H1 (cell line): Measurements from ENCODE around the gene CRYGN. TPM values are rescaled to one million over a fixed set of nuclear protein-coding genes. Genes with fewer than 3 reads are reported as not detected.
A peak's percentile ranks its signal among the peaks of the same experiment; 100 is the strongest.

ENCODE experiments used
- CTCF ChIA-PET: fragments of 300-600 bp; sonication (Branson Sonifier 250); formaldehyde crosslinking; loops from one replicate; lab custom pipeline; 2021; ENCODE audit not compliant: partially characterized antibody; lab: Charles Lee
- POLR2A ChIA-PET: fragments of 300-600 bp; sonication (Branson Sonifier 250); formaldehyde crosslinking; loops from one replicate; lab custom pipeline; 2021; ENCODE audit warnings: inconsistent platforms; ENCODE audit not compliant: partially characterized antibody; lab: Charles Lee
- DNase-seq, 2 experiments: peaks; one replicate each; pipeline versions ENCODE4 v3.0.0 to v3.0.0-alpha.2; 2010 to 2022; ENCODE audit warnings: low spot score in 2 of 2, low read depth in 1 of 2, mixed read lengths in 1 of 2
- FAIRE-seq: peaks from 2 replicates; lab custom pipeline; 2011; peaks lifted over from hg19 to GRCh38; lab: Jason Lieb, UNC
- H2AFZ ChIP-seq: 2 replicates; pipeline ENCODE4 v1.8.1; 2012; ENCODE audit warnings: low read length, inconsistent platforms
- H2AK5ac ChIP-seq: 2 replicates; pipeline ENCODE4 v1.6.1; 2013; ENCODE audit warnings: low read depth, low read length
- H2BK120ac ChIP-seq: replicated peaks from 2 replicates; pipeline ENCODE3; 2013; ENCODE audit warnings: low read depth, low read length, inconsistent platforms
- H2BK12ac ChIP-seq: 2 replicates; pipeline ENCODE4 v1.6.1; 2013; ENCODE audit warnings: low read depth, low read length
- H2BK15ac ChIP-seq: 2 replicates; pipeline ENCODE4 v1.6.1; 2013; ENCODE audit warnings: low read length
- H2BK20ac ChIP-seq: 2 replicates; pipeline ENCODE4 v1.6.1; 2013; ENCODE audit warnings: low read length
- H2BK5ac ChIP-seq: 2 replicates; pipeline ENCODE4 v1.6.1; 2013; ENCODE audit warnings: low read depth, low read length
- H3K14ac ChIP-seq: 2 replicates; pipeline ENCODE4 v1.6.1; 2013; ENCODE audit warnings: inconsistent platforms; ENCODE audit not compliant: insufficient read length
- H3K18ac ChIP-seq: 2 replicates; pipeline ENCODE4 v1.6.1; 2013; ENCODE audit warnings: low read length; ENCODE audit errors: extremely low read depth
- H3K23ac ChIP-seq: 2 replicates; pipeline ENCODE4 v1.6.1; 2013; ENCODE audit warnings: inconsistent platforms; ENCODE audit not compliant: insufficient read length
- H3K23me2 ChIP-seq: 2 replicates; pipeline ENCODE4 v1.6.1; 2013; ENCODE audit warnings: low read depth, low read length
- H3K27ac ChIP-seq: 2 replicates; pipeline ENCODE4 v1.6.1; 2011; ENCODE audit warnings: low read depth, low read length, inconsistent platforms
- H3K27me3 ChIP-seq, 4 experiments: replicated peaks in 1 of 4; 1 replicate in 1 of 4; 2 replicates in 3 of 4; pipeline versions ENCODE4 v1.6.1 to v1.8.1; 2011 to 2013; ENCODE audit warnings: low read length in 3 of 4, mild to moderate bottlenecking in 3 of 4, inconsistent platforms in 2 of 4, mixed read lengths in 2 of 4, moderate library complexity in 1 of 4; ENCODE audit not compliant: control insufficient read depth in 3 of 4, insufficient read depth in 3 of 4; ENCODE audit errors: extremely low read depth in 1 of 4
- H3K36me3 ChIP-seq, 4 experiments: 2 replicates each; pipeline versions ENCODE4 v1.6.1 to v1.8.1; 2011 to 2013; ENCODE audit warnings: mild to moderate bottlenecking in 4 of 4, low read length in 3 of 4, moderate library complexity in 2 of 4, control low read depth in 1 of 4, inconsistent platforms in 1 of 4; ENCODE audit not compliant: insufficient read depth in 4 of 4, control insufficient read depth in 2 of 4
- H3K4ac ChIP-seq: replicated peaks from 2 replicates; pipeline ENCODE3; 2013; ENCODE audit warnings: low read length, low read depth, mixed read lengths, inconsistent platforms; ENCODE audit not compliant: insufficient read length
- H3K4me1 ChIP-seq, 4 experiments: replicated peaks in 1 of 4; 1 replicate in 1 of 4; 2 replicates in 3 of 4; pipeline versions ENCODE4 v1.6.1 to v1.8.1; 2011 to 2013; ENCODE audit warnings: low read length in 3 of 4, inconsistent platforms in 2 of 4, mixed read lengths in 1 of 4; ENCODE audit not compliant: insufficient read depth in 4 of 4, control insufficient read depth in 3 of 4
- H3K4me2 ChIP-seq, 2 experiments: 2 replicates each; pipeline versions ENCODE4 v1.6.1 to v1.8.1; 2011 to 2013; ENCODE audit warnings: low read depth in 2 of 2, low read length in 2 of 2, control low read depth in 1 of 2, inconsistent platforms in 1 of 2, mild to moderate bottlenecking in 1 of 2; ENCODE audit not compliant: insufficient read depth in 1 of 2
- H3K4me3 ChIP-seq, 4 experiments: fragments of 200-600, 300-600 bp in 1 of 4; sonication (generic), shearing (Covaris generic), sonication (Bioruptor Twin) in 1 of 4; 2 replicates each; pipeline versions ENCODE4 v1.5.1 to v1.8.1; 2011 to 2016; ENCODE audit warnings: low read length in 4 of 4, low read depth in 3 of 4, control low read depth in 2 of 4, inconsistent platforms in 2 of 4, mild to moderate bottlenecking in 2 of 4, mixed read lengths in 1 of 4, moderate library complexity in 1 of 4; ENCODE audit not compliant: insufficient read depth in 2 of 4; ENCODE audit errors: extremely low read depth in 1 of 4
- H3K56ac ChIP-seq: replicated peaks from 2 replicates; pipeline ENCODE3; 2013; ENCODE audit warnings: low read depth, mild to moderate bottlenecking, mixed read lengths, low read length, inconsistent platforms; ENCODE audit not compliant: insufficient read length
- H3K79me1 ChIP-seq: 2 replicates; pipeline ENCODE4 v1.6.1; 2013; ENCODE audit warnings: low read depth, low read length, control low read depth
- H3K79me2 ChIP-seq, 2 experiments: 2 replicates each; pipeline versions ENCODE4 v1.6.1 to v1.8.1; 2012 to 2013; ENCODE audit warnings: low read length in 2 of 2, mild to moderate bottlenecking in 2 of 2, inconsistent platforms in 1 of 2; ENCODE audit not compliant: insufficient read depth in 2 of 2, control insufficient read depth in 1 of 2
- H3K9ac ChIP-seq, 4 experiments: replicated peaks in 1 of 4; 1 replicate in 1 of 4; 2 replicates in 3 of 4; pipeline versions ENCODE4 v1.6.1 to v1.8.1; 2011 to 2013; ENCODE audit warnings: low read depth in 3 of 4, low read length in 3 of 4, control low read depth in 2 of 4, mild to moderate bottlenecking in 2 of 4, moderate library complexity in 2 of 4, inconsistent platforms in 1 of 4; ENCODE audit errors: extremely low read depth in 1 of 4
- H3K9me3 ChIP-seq, 2 experiments: 2 replicates each; pipeline versions ENCODE4 v1.6.1 to v1.8.1; 2012 to 2013; ENCODE audit warnings: mild to moderate bottlenecking in 2 of 2, moderate library complexity in 2 of 2, control low read depth in 1 of 2, inconsistent platforms in 1 of 2, low read depth in 1 of 2, low read length in 1 of 2, mixed read lengths in 1 of 2; ENCODE audit not compliant: insufficient read depth in 2 of 2
- H4K20me1 ChIP-seq, 2 experiments: replicated peaks in 1 of 2; 2 replicates each; pipeline versions ENCODE3 to v1.8.1; 2011 to 2013; ENCODE audit warnings: inconsistent platforms in 2 of 2, low read length in 2 of 2, mild to moderate bottlenecking in 1 of 2; ENCODE audit not compliant: insufficient read depth in 2 of 2, control insufficient read depth in 1 of 2
- H4K5ac ChIP-seq: 2 replicates; pipeline ENCODE4 v1.6.1; 2013; ENCODE audit warnings: low read length, low read depth, mixed read lengths, inconsistent platforms; ENCODE audit not compliant: insufficient read length
- H4K8ac ChIP-seq: 2 replicates; pipeline ENCODE4 v1.8.0; 2013; ENCODE audit warnings: mild to moderate bottlenecking, moderate library complexity, low read length, inconsistent platforms; ENCODE audit not compliant: insufficient read depth; ENCODE audit errors: extremely low read depth
- H4K91ac ChIP-seq: replicated peaks from 2 replicates; pipeline ENCODE3; 2013; ENCODE audit warnings: low read length, mixed read lengths, inconsistent platforms; ENCODE audit not compliant: insufficient read length
- BCL11A ChIP-seq, 2 experiments: IDR thresholded peaks; one replicate each; pipeline ENCODE4 v1.6.1; 2011; ENCODE audit warnings: low read depth in 2 of 2, low read length in 2 of 2, mild to moderate bottlenecking in 2 of 2
- EP300 ChIP-seq, 2 experiments: IDR thresholded peaks; 1 replicate in 1 of 2; 2 replicates in 1 of 2; pipeline ENCODE4 v1.6.1; 2011 to 2012; ENCODE audit warnings: low read depth in 2 of 2, low read length in 2 of 2, mild to moderate bottlenecking in 2 of 2, borderline replicate concordance in 1 of 2, inconsistent platforms in 1 of 2, moderate library complexity in 1 of 2
- KDM5A ChIP-seq: fragments of 200-600 bp; IDR thresholded peaks from 2 replicates; pipeline ENCODE4 v1.7.1; 2012; ENCODE audit warnings: mild to moderate bottlenecking, low read length, inconsistent platforms, mixed read lengths
- POU5F1 ChIP-seq: IDR thresholded peaks from 2 replicates; pipeline ENCODE4 v1.6.1; 2011; ENCODE audit warnings: low read depth, mild to moderate bottlenecking, low read length, moderate library complexity
- WGBS, 2 experiments: shearing (Covaris generic) in 1 of 2; methylation state at CpG; one replicate each; pipeline versions ENCODE4 v1.1.6 to v1.1.7; 2013 to 2015; ENCODE audit warnings: low lambda C conversion rate in 2 of 2, mixed read lengths in 2 of 2, inconsistent platforms in 1 of 2, low coverage in 1 of 2, missing lambda C conversion rate in 1 of 2; ENCODE audit not compliant: insufficient replicate concordance in 2 of 2, insufficient coverage in 1 of 2, insufficient read length in 1 of 2; ENCODE audit errors: extremely low coverage in 1 of 2, missing lambda C conversion rate in 1 of 2; 5-methylcytosine and 5-hydroxymethylcytosine counted together
- polyA plus RNA-seq, 7 experiments: library from polyadenylated mRNA; depleted of rRNA in 3 of 7; stranded (reverse) in 5 of 7; unstranded in 2 of 7; fragments of >200 nt in 5 of 7; fragments of 200-250 nt in 2 of 7; gene quantifications; 1 replicate in 5 of 7; 2 replicates in 1 of 7; 4 replicates in 1 of 7; pipeline versions ENCODE4 v1.2.1 to v1.2.3, GENCODE V29; 2011 to 2013; ENCODE audit warnings: missing spikeins in 2 of 7, mixed read lengths in 2 of 7
- total RNA-seq: library from RNA; stranded (reverse); fragmentation: NEBNext Ultra II Directional; extraction: Animal tissue kit (Norgen Biotek cat#: 25700); gene quantifications from 2 replicates; pipeline ENCODE4 v1.2.1, GENCODE V29; 2021

Gene CRYGN
- total and polyA plus RNA-seq, 2 of the 8 experiments (the other 6 are each of a cell fraction or from before 2014, with no cell fraction given) = 0.98 to 1.6 TPM

DNA sequence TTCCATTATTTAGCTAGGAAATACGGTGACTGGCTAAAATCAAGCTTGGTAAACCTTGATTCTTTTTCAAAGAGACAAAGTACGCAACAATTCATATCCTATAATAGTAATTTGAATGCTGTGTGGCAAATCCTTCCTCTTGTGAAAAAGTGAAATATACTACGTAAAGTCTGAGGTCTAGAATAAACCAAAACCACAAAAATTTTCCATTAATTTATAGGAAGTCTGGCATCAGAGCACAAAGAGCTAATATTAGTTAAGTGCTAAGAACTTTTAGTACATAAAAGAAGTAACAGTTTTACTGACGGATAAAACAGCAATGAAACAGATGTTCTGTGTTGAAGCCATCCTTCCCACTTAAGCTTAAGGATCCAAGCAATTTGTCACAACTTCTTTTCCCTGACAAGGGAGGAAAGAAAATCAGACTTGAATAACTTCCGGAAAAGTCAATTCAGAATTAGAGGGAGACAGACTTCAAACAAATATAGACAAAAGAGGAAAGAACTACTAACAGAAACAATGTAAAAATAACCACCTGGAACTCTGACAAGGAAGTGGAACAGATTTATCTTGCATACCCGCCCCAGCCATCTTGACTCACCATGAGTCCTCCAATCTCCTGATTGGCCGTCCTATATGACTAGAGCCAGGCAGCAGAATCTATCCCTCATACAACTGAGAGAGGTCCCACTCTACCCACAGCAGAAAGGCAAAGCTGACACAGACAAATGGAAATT is 45.2 kb upstream of the CRYGN start:
- DNase-seq (no peak), FAIRE-seq (peak; percentile 24)
- H3K9me3 ChIP-seq = no peaks in the 10 kb centered on the region
- peaks cover 0 to 65% of the 10 kb centered on the region in 2 experiments; a peak in 2 of 4 replicates for H3K79me2 ChIP-seq
- H2BK5ac ChIP-seq = no peak overlapping the region
- no peak overlapping the region for H2BK15ac ChIP-seq
- WGBS, 2 experiments = 87% methylated on average over 7 of the region's 7 CpGs; no CpG with 5 or more reads in 1 of the 2 experiments
- no peak overlapping the region for H2BK120ac ChIP-seq
- no peak for TF ChIP-seq POU5F1
- TF ChIP-seq KDM5A = no peak
- no peak for TF ChIP-seq BCL11A (IDR thresholded peaks at IDR 0.05; ENCODE audit: low read depth in 2 of 2, low read length in 2 of 2)
- TF ChIP-seq EP300 (IDR thresholded peaks at IDR 0.05; ENCODE audit: borderline replicate concordance in 1 of 2, low read depth in 2 of 2, low read length in 2 of 2) = no peak
- H3K23me2 ChIP-seq = no peaks in the 10 kb centered on the region
- no peak overlapping the region for H4K8ac ChIP-seq
- H2BK12ac ChIP-seq = no peak overlapping the region
- peaks cover 4 to 8% of the 10 kb centered on the region in 2 experiments for H4K20me1 ChIP-seq
- H3K4me2 ChIP-seq = no peak overlapping the region
- no peaks in the 10 kb centered on the region for H3K4me1 ChIP-seq
- POLR2A ChIA-PET = interaction anchor here (0.5 to 1.3 kb wide), 2 partner anchors 24 to 193 kb away, joined by 3 read pairs; no protein-coding TSS in a partner anchor
- H3K4me3 ChIP-seq = no peak overlapping the region
- no peak overlapping the region for H3K14ac ChIP-seq
- H3K9ac ChIP-seq = no peak overlapping the region
- peaks cover 8% of the 10 kb centered on the region; the same call in 1 of the 2 replicates for H3K79me1 ChIP-seq
- H4K5ac ChIP-seq = no peak overlapping the region
- H3K18ac ChIP-seq = no peak overlapping the region
- H3K27ac ChIP-seq = no peak overlapping the region
- no peak overlapping the region for H2AK5ac ChIP-seq
- H2BK20ac ChIP-seq = no peak overlapping the region
- no peak overlapping the region for H3K23ac ChIP-seq
- H3K36me3 ChIP-seq = peaks cover 11 to 54% (median 34%) of the 10 kb centered on the region in 4 experiments
- no peak overlapping the region for H2AFZ ChIP-seq
- H3K27me3 ChIP-seq = no peaks in the 10 kb centered on the region
- no peak overlapping the region for H3K4ac ChIP-seq
- no peak overlapping the region for H3K56ac ChIP-seq
- no peak overlapping the region for H4K91ac ChIP-seq
- CTCF ChIA-PET = interaction anchor here (0.8 to 1.5 kb wide), 5 partner anchors 22 to 272 kb away, joined by 3 to 5 read pairs (median 3); no protein-coding TSS in a partner anchor
